Neuron (in vitro differentiated cells): ENCODE measurements around the gene TBC1D1.

Experiments
- H2AFZ ChIP-seq: one replicate; pipeline ENCODE4 v1.6.1; 2013; ENCODE audit warnings: low read depth, mild to moderate bottlenecking, inconsistent platforms, low read length, moderate library complexity
- H3K27me3 ChIP-seq: one replicate; pipeline ENCODE4 v1.6.1; 2013; ENCODE audit warnings: low read length; ENCODE audit not compliant: insufficient read depth
- H3K36me3 ChIP-seq: one replicate; pipeline ENCODE4 v1.6.1; 2013; ENCODE audit warnings: low read length; ENCODE audit not compliant: insufficient read depth
- H3K4me1 ChIP-seq: one replicate; pipeline ENCODE4 v1.6.1; 2013; ENCODE audit warnings: low read length; ENCODE audit not compliant: insufficient read depth
- H3K4me3 ChIP-seq: 2 replicates; pipeline ENCODE4 v1.5.1; 2013; ENCODE audit warnings: mild to moderate bottlenecking, low read length, moderate library complexity
- H3K9me3 ChIP-seq: one replicate; pipeline ENCODE4 v1.6.1; 2013; ENCODE audit warnings: low read length

The TBC1D1 gene

GRCh38 chr4:38105475-38106220 is 214.8 kb downstream of the TBC1D1 start:
- no peak overlapping the region for H2AFZ ChIP-seq
- H3K27me3 ChIP-seq, result no peaks in the 10 kb centered on the region
- H3K4me3 ChIP-seq, result no peak overlapping the region
- H3K9me3 ChIP-seq, result no peaks in the 10 kb centered on the region
- peaks cover 4% of the 10 kb centered on the region for H3K36me3 ChIP-seq
- peaks cover 14% of the 10 kb centered on the region for H3K4me1 ChIP-seq

GRCh38 chr4:38106311-38106710 is 215.4 kb downstream of the TBC1D1 start:
- Histone ChIP-seq H3K4me1 (peaks cover 20% of the 10 kb centered on the region), H3K27me3 (no peaks in the 10 kb centered on the region), H3K4me3 (no peak overlapping the region), H2AFZ (no peak overlapping the region), H3K36me3 (peaks cover 4% of the 10 kb centered on the region), H3K9me3 (no peaks in the 10 kb centered on the region)

GRCh38 chr4:38106886-38107514 is 216.1 kb downstream of the TBC1D1 start:
- H3K4me3 ChIP-seq, result no peak overlapping the region
- no peak overlapping the region for H2AFZ ChIP-seq
- no peaks in the 10 kb centered on the region for H3K27me3 ChIP-seq
- no peaks in the 10 kb centered on the region for H3K9me3 ChIP-seq
- peaks cover 26% of the 10 kb centered on the region for H3K4me1 ChIP-seq
- H3K36me3 ChIP-seq, result peaks cover 4% of the 10 kb centered on the region

- no peak overlapping the region for H2AFZ ChIP-seq
- H3K4me1 ChIP-seq, result peaks cover 35% of the 10 kb centered on the region
- H3K36me3 ChIP-seq, result peaks cover 4% of the 10 kb centered on the region
- no peaks in the 10 kb centered on the region for H3K27me3 ChIP-seq
- H3K9me3 ChIP-seq, result no peaks in the 10 kb centered on the region
- no peak overlapping the region for H3K4me3 ChIP-seq
Measured at GRCh38 chr4:38107818-38108217, 216.9 kb downstream of the TBC1D1 start.

GRCh38 chr4:38109370-38109769 is 218.5 kb downstream of the TBC1D1 start:
- peaks cover 47% of the 10 kb centered on the region for H3K4me1 ChIP-seq
- H3K4me3 ChIP-seq, result no peak overlapping the region
- peaks cover 4% of the 10 kb centered on the region for H3K36me3 ChIP-seq
- no peaks in the 10 kb centered on the region for H3K9me3 ChIP-seq
- H3K27me3 ChIP-seq, result no peaks in the 10 kb centered on the region
- H2AFZ ChIP-seq, result no peak overlapping the region

- Histone ChIP-seq H3K9me3 (no peaks in the 10 kb centered on the region), H2AFZ (no peak overlapping the region), H3K36me3 (peaks cover 4% of the 10 kb centered on the region), H3K4me3 (no peak overlapping the region), H3K4me1 (peaks cover 53% of the 10 kb centered on the region), H3K27me3 (no peaks in the 10 kb centered on the region)
Measured at GRCh38 chr4:38109896-38110295, 219.0 kb downstream of the TBC1D1 start.

- no peaks in the 10 kb centered on the region for H3K27me3 ChIP-seq
- H3K4me3 ChIP-seq, result no peak overlapping the region
- no peaks in the 10 kb centered on the region for H3K9me3 ChIP-seq
- H3K36me3 ChIP-seq, result peaks cover 4% of the 10 kb centered on the region
- peaks cover 54% of the 10 kb centered on the region for H3K4me1 ChIP-seq
- H2AFZ ChIP-seq, result no peak overlapping the region
Measured at GRCh38 chr4:38111024-38111423, 220.1 kb downstream of the TBC1D1 start.

- Histone ChIP-seq H3K36me3 (peaks cover 4% of the 10 kb centered on the region), H3K27me3 (no peaks in the 10 kb centered on the region), H3K4me1 (peaks cover 54% of the 10 kb centered on the region), H3K9me3 (no peaks in the 10 kb centered on the region), H2AFZ (no peak overlapping the region), H3K4me3 (no peak overlapping the region)
Measured at GRCh38 chr4:38111717-38112116, 220.8 kb downstream of the TBC1D1 start.

- no peak overlapping the region for H3K4me3 ChIP-seq
- H2AFZ ChIP-seq, result no peak overlapping the region
- peaks cover 54% of the 10 kb centered on the region for H3K4me1 ChIP-seq
- no peaks in the 10 kb centered on the region for H3K27me3 ChIP-seq
- H3K9me3 ChIP-seq, result no peaks in the 10 kb centered on the region
- peaks cover 2% of the 10 kb centered on the region for H3K36me3 ChIP-seq
Measured at GRCh38 chr4:38113132-38113531, 222.2 kb downstream of the TBC1D1 start.

GRCh38 chr4:38113551-38113950 is 222.7 kb downstream of the TBC1D1 start:
- H3K27me3 ChIP-seq, result no peaks in the 10 kb centered on the region
- H3K36me3 ChIP-seq, result peaks cover 2% of the 10 kb centered on the region

GRCh38 chr4:38114386-38115150 is 223.7 kb downstream of the TBC1D1 start:
- Histone ChIP-seq H2AFZ (no peak overlapping the region), H3K27me3 (no peaks in the 10 kb centered on the region), H3K36me3 (peaks cover 2% of the 10 kb centered on the region), H3K9me3 (no peaks in the 10 kb centered on the region), H3K4me1 (peaks cover 53% of the 10 kb centered on the region), H3K4me3 (no peak overlapping the region)

More at GRCh38 chr4:38113551-38113950, 222.7 kb downstream of the TBC1D1 start:
- no peak overlapping the region for H2AFZ ChIP-seq
- H3K9me3 ChIP-seq, result no peaks in the 10 kb centered on the region
- H3K4me3 ChIP-seq, result no peak overlapping the region
- H3K4me1 ChIP-seq, result peaks cover 54% of the 10 kb centered on the region

GRCh38 chr4:38115601-38116000 is 224.7 kb downstream of the TBC1D1 start:
- peaks cover 49% of the 10 kb centered on the region for H3K4me1 ChIP-seq
- H3K27me3 ChIP-seq, result no peaks in the 10 kb centered on the region

GRCh38 chr4:38117591-38117990 is 226.7 kb downstream of the TBC1D1 start:
- no peaks in the 10 kb centered on the region for H3K9me3 ChIP-seq
- no peak overlapping the region for H2AFZ ChIP-seq
- H3K27me3 ChIP-seq, result no peaks in the 10 kb centered on the region
- no peak overlapping the region for H3K4me3 ChIP-seq
- peaks cover 41% of the 10 kb centered on the region for H3K4me1 ChIP-seq
- peaks cover 2% of the 10 kb centered on the region for H3K36me3 ChIP-seq

More at GRCh38 chr4:38115601-38116000, 224.7 kb downstream of the TBC1D1 start:
- H2AFZ ChIP-seq, result no peak overlapping the region
- H3K9me3 ChIP-seq, result no peaks in the 10 kb centered on the region
- H3K4me3 ChIP-seq, result no peak overlapping the region
- H3K36me3 ChIP-seq, result peaks cover 2% of the 10 kb centered on the region
